Activated CD4-positive, alpha-beta T cell treated with anti-CD3 and anti-CD28 coated beads, Interleukin-2, amount 10 ng/mL, durations not matched to agents 7 days and 5 days (primary cell): ENCODE measurements around the gene PTK6. TPM values are rescaled to one million over a fixed set of nuclear protein-coding genes. Genes with fewer than 3 reads are reported as not detected.

Source experiments
- CTCF ChIA-PET: fragments of 350-600 bp; sonication (Branson Sonifier 250); formaldehyde crosslinking; loops from one replicate; lab custom pipeline; 2021; ENCODE audit warnings: antibody characterized with exemption; lab: Charles Lee
- POLR2A ChIA-PET: fragments of 350-600 bp; sonication (Branson Sonifier 250); formaldehyde crosslinking; loops from one replicate; lab custom pipeline; 2021; ENCODE audit warnings: antibody characterized with exemption; lab: Charles Lee
- DNase-seq: peaks from one replicate; pipeline ENCODE4 v3.0.0-alpha.2; 2020
- H3K27ac Mint-ChIP-seq: one replicate; pipeline ENCODE4 v1.8.0; 2021; ENCODE audit warnings: mild to moderate bottlenecking, moderate library complexity, mixed read lengths
- H3K27me3 Mint-ChIP-seq: one replicate; pipeline ENCODE4 v1.8.0; 2021; ENCODE audit warnings: mixed read lengths
- H3K36me3 Mint-ChIP-seq: one replicate; pipeline ENCODE4 v1.8.0; 2021; ENCODE audit warnings: low read depth, mixed read lengths
- H3K4me1 Mint-ChIP-seq: one replicate; pipeline ENCODE4 v1.8.0; 2021; ENCODE audit warnings: mixed read lengths
- H3K4me3 Mint-ChIP-seq: one replicate; pipeline ENCODE4 v1.8.0; 2021; ENCODE audit warnings: mild to moderate bottlenecking, moderate library complexity, mixed read lengths
- H3K9me3 Mint-ChIP-seq: one replicate; pipeline ENCODE4 v1.8.0; 2021; ENCODE audit warnings: mixed read lengths
- total RNA-seq, 2 experiments: library from RNA; stranded (reverse); gene quantifications; one replicate each; pipeline ENCODE4 v1.2.3, GENCODE V29; 2021

Gene PTK6
- total RNA-seq, 2 experiments from 2014 or later: 0.71 to 0.74 TPM

GRCh38 chr20:63542696-63543095 lies 5.5 kb upstream of the PTK6 start:
- no peak for DNase-seq
- no peaks in the 10 kb centered on the region for H3K27me3 Mint-ChIP-seq
- no peaks in the 10 kb centered on the region for H3K9me3 Mint-ChIP-seq
- no peaks in the 10 kb centered on the region for H3K36me3 Mint-ChIP-seq
- H3K4me3 Mint-ChIP-seq: no peak overlapping the region
- ChIA-PET POLR2A (no interaction called here), CTCF (interaction anchor here (1.4 to 1.6 kb wide), 2 partner anchors 10 to 13 kb away, joined by 3 to 5 read pairs; no protein-coding TSS in a partner anchor)
- H3K27ac Mint-ChIP-seq: no peak overlapping the region
- H3K4me1 Mint-ChIP-seq: peaks cover 4% of the 10 kb centered on the region

GRCh38 chr20:63542031-63542559 lies 4.9 kb upstream of the PTK6 start:
- Mint-ChIP-seq H3K27me3 (no peaks in the 10 kb centered on the region), H3K4me1 (peaks cover 7% of the 10 kb centered on the region), H3K9me3 (no peaks in the 10 kb centered on the region), H3K27ac (no peak overlapping the region), H3K4me3 (no peak overlapping the region), H3K36me3 (no peaks in the 10 kb centered on the region)
- CTCF ChIA-PET: interaction anchor here (0.7 to 1.6 kb wide), 3 partner anchors 10 to 362 kb away, joined by 3 to 5 read pairs (median 3); no protein-coding TSS in a partner anchor
- POLR2A ChIA-PET: no interaction called here
- no peak for DNase-seq

- Mint-ChIP-seq H3K9me3 (no peaks in the 10 kb centered on the region), H3K36me3 (no peaks in the 10 kb centered on the region)
These were observed 4.2 kb upstream of the PTK6 start for GRCh38 chr20:63541371-63541770.

GRCh38 chr20:63540417-63541186 lies 3.4 kb upstream of the PTK6 start:
- CTCF ChIA-PET: interaction anchor here (1.5 kb wide), 1 partner anchor 71 kb away, joined by 3 read pairs; no protein-coding TSS in a partner anchor
- no peak for DNase-seq

More at GRCh38 chr20:63541371-63541770, 4.2 kb upstream of the PTK6 start:
- CTCF ChIA-PET: interaction anchor here (1.5 kb wide), 1 partner anchor 70 kb away, joined by 3 read pairs; no protein-coding TSS in a partner anchor
- Mint-ChIP-seq H3K27ac (no peak overlapping the region), H3K4me3 (no peak overlapping the region), H3K27me3 (no peaks in the 10 kb centered on the region), H3K4me1 (peaks cover 10% of the 10 kb centered on the region)
- POLR2A ChIA-PET: no interaction called here
- no peak for DNase-seq

GRCh38 chr20:63539441-63540370 lies 2.5 kb upstream of the PTK6 start:
- no peaks in the 10 kb centered on the region for H3K27me3 Mint-ChIP-seq
- H3K27ac Mint-ChIP-seq: peak overlapping the region; percentile 64
- ChIA-PET POLR2A (no interaction called here), CTCF (interaction anchor here (0.7 to 4.2 kb wide), 7 partner anchors 12 to 440 kb away, joined by 3 to 41 read pairs (median 10); partner anchors contain the start of genes FNDC11, PRPF6 and SAMD10)
- no peaks in the 10 kb centered on the region for H3K9me3 Mint-ChIP-seq
- H3K36me3 Mint-ChIP-seq: no peaks in the 10 kb centered on the region
- H3K4me3 Mint-ChIP-seq: no peak overlapping the region
- DNase-seq: no peak
- peaks cover 12% of the 10 kb centered on the region for H3K4me1 Mint-ChIP-seq

More at GRCh38 chr20:63540417-63541186, 3.4 kb upstream of the PTK6 start:
- H3K27me3 Mint-ChIP-seq: no peaks in the 10 kb centered on the region
- H3K36me3 Mint-ChIP-seq: no peaks in the 10 kb centered on the region
- no peak overlapping the region for H3K4me3 Mint-ChIP-seq
- POLR2A ChIA-PET: no interaction called here
- no peaks in the 10 kb centered on the region for H3K9me3 Mint-ChIP-seq
- peaks cover 12% of the 10 kb centered on the region for H3K4me1 Mint-ChIP-seq
- peak overlapping the region; percentile 31 for H3K27ac Mint-ChIP-seq

GRCh38 chr20:63539092-63539430 lies 1.9 kb upstream of the PTK6 start:
- H3K27ac Mint-ChIP-seq: peak overlapping the region; percentile 19
- ChIA-PET CTCF (interaction anchor here (0.5 to 4.2 kb wide), 13 partner anchors 7 to 583 kb away, joined by 3 to 41 read pairs (median 6); partner anchors contain the start of genes FNDC11, PRPF6 and SAMD10), POLR2A (no interaction called here)
- peaks cover 12% of the 10 kb centered on the region for H3K4me1 Mint-ChIP-seq
- H3K27me3 Mint-ChIP-seq: no peaks in the 10 kb centered on the region
- no peak for DNase-seq
- no peaks in the 10 kb centered on the region for H3K36me3 Mint-ChIP-seq
- H3K4me3 Mint-ChIP-seq: no peak overlapping the region
- no peaks in the 10 kb centered on the region for H3K9me3 Mint-ChIP-seq

- ChIA-PET CTCF (interaction anchor here (0.5 to 4.2 kb wide), 36 partner anchors 8 to 747 kb away, joined by 3 to 41 read pairs (median 6); partner anchors contain the start of genes ARFRP1, FNDC11, GMEB2 and HELZ2), POLR2A (no interaction called here)
- H3K4me3 Mint-ChIP-seq: peak overlapping the region; percentile 70
- no peaks in the 10 kb centered on the region for H3K9me3 Mint-ChIP-seq
- peaks cover 12% of the 10 kb centered on the region for H3K4me1 Mint-ChIP-seq
- peak overlapping the region; percentile 90 for H3K27ac Mint-ChIP-seq
- no peaks in the 10 kb centered on the region for H3K27me3 Mint-ChIP-seq
- no peaks in the 10 kb centered on the region for H3K36me3 Mint-ChIP-seq
- no peak for DNase-seq
These were observed 1.3 kb upstream of the PTK6 start for GRCh38 chr20:63538204-63539091.

- H3K4me1 Mint-ChIP-seq: peaks cover 12% of the 10 kb centered on the region
- no peaks in the 10 kb centered on the region for H3K36me3 Mint-ChIP-seq
- POLR2A ChIA-PET: no interaction called here
- peak overlapping the region; percentile 70 for H3K4me3 Mint-ChIP-seq
- no peaks in the 10 kb centered on the region for H3K9me3 Mint-ChIP-seq
- peak; percentile 94 for DNase-seq
- CTCF ChIA-PET: interaction anchor here (0.6 to 4.2 kb wide), 59 partner anchors 8 to 748 kb away, joined by 3 to 41 read pairs (median 4); partner anchors contain the start of genes ARFRP1, FNDC11, GMEB2 and HELZ2
- H3K27ac Mint-ChIP-seq: peak overlapping the region; percentile 90
- no peaks in the 10 kb centered on the region for H3K27me3 Mint-ChIP-seq
These were observed 488 bp upstream of the PTK6 start for GRCh38 chr20:63537525-63538203.

GRCh38 chr20:63536241-63536977 lies 767 bp downstream of the PTK6 start:
- no peaks in the 10 kb centered on the region for H3K36me3 Mint-ChIP-seq
- H3K4me1 Mint-ChIP-seq: peaks cover 12% of the 10 kb centered on the region
- ChIA-PET CTCF (interaction anchor here (0.8 to 4.2 kb wide), 12 partner anchors 15 to 749 kb away, joined by 3 to 41 read pairs (median 5); partner anchors contain the start of genes PPDPF and RTEL1), POLR2A (no interaction called here)
- no peaks in the 10 kb centered on the region for H3K27me3 Mint-ChIP-seq
- H3K27ac Mint-ChIP-seq: peak overlapping the region; percentile 14
- no peak overlapping the region for H3K4me3 Mint-ChIP-seq
- no peak for DNase-seq
- no peaks in the 10 kb centered on the region for H3K9me3 Mint-ChIP-seq

GRCh38 chr20:63534831-63535651 lies 2.1 kb downstream of the PTK6 start:
- ChIA-PET POLR2A (no interaction called here), CTCF (interaction anchor here (0.6 to 1.3 kb wide), 2 partner anchors 14 to 336 kb away, joined by 3 to 4 read pairs; partner anchors contain the start of gene PPDPF)
- Mint-ChIP-seq H3K27ac (peak overlapping the region; percentile 41), H3K36me3 (no peaks in the 10 kb centered on the region), H3K4me3 (no peak overlapping the region), H3K4me1 (peaks cover 12% of the 10 kb centered on the region), H3K27me3 (no peaks in the 10 kb centered on the region), H3K9me3 (no peaks in the 10 kb centered on the region)
- DNase-seq: peak; percentile 5
